EH (cell line): ENCODE results near the gene POLR2L.
A peak's percentile ranks its signal among the peaks of the same experiment; 100 is the strongest.

ENCODE experiments used
- DNase-seq: peaks from one replicate; pipeline ENCODE4 v3.0.0-alpha.2; 2015; ENCODE audit warnings: low read depth

The POLR2L gene

GRCh38 chr11:826836-827145, 15.5 kb downstream of the POLR2L start:
- DNase-seq = no peak

- DNase-seq = no peak
These were observed 16.1 kb downstream of the POLR2L start for GRCh38 chr11:826227-826621.

GRCh38 chr11:825366-826226, 16.7 kb downstream of the POLR2L start:
- no peak for DNase-seq

- no peak for DNase-seq
These were observed 17.4 kb downstream of the POLR2L start for GRCh38 chr11:824942-825341.

GRCh38 chr11:824292-824880, 17.9 kb downstream of the POLR2L start:
- no peak for DNase-seq

- no peak for DNase-seq
These were observed 18.7 kb downstream of the POLR2L start for GRCh38 chr11:823441-824291.

GRCh38 chr11:821512-822371, 20.6 kb downstream of the POLR2L start:
- DNase-seq = no peak

- DNase-seq = peak; percentile 83
These were observed 21.4 kb downstream of the POLR2L start for GRCh38 chr11:820655-821511.

GRCh38 chr11:819943-820649, 22.2 kb downstream of the POLR2L start:
- DNase-seq = peak; percentile 83

GRCh38 chr11:819129-819931, 23.0 kb downstream of the POLR2L start:
- peak; percentile 89 for DNase-seq

GRCh38 chr11:818396-819128, 23.8 kb downstream of the POLR2L start, which contains the start of gene PNPLA2:
PNPLA2 (plus strand) TSS chr11:818914; CDS start chr11:819719, 805 bp downstream.
- peak; percentile 81 for DNase-seq

- DNase-seq = no peak
These were observed 25.9 kb downstream of the POLR2L start for GRCh38 chr11:816433-816779.

- DNase-seq = no peak
These were observed 26.5 kb downstream of the POLR2L start for GRCh38 chr11:815675-816432.

GRCh38 chr11:813456-814096, 28.8 kb downstream of the POLR2L start:
- no peak for DNase-seq

- DNase-seq = no peak
These were observed 29.3 kb downstream of the POLR2L start for GRCh38 chr11:813072-813455.

GRCh38 chr11:812390-812789, 29.9 kb downstream of the POLR2L start:
- DNase-seq = no peak

- DNase-seq = peak; percentile 42
These were observed 30.7 kb downstream of the POLR2L start for GRCh38 chr11:811446-812245.
